B cell (primary cell): ENCODE data around the gene ZDHHC18. TPM values are rescaled to one million over a fixed set of nuclear protein-coding genes. Genes with fewer than 3 reads are reported as not detected.

Experiments
- ATAC-seq: fragments of 200-7000 bp; cut with Tn5 transposase; one replicate; pipeline ENCODE4 v1.10.0; 2021; ENCODE audit warnings: low read depth, mild to moderate bottlenecking, moderate number of reproducible peaks, moderate library complexity
- CTCF ChIA-PET: fragments of 350-600 bp; sonication (Branson Sonifier 250); formaldehyde crosslinking; loops from one replicate; lab custom pipeline; 2021; ENCODE audit warnings: antibody characterized with exemption, inconsistent platforms; lab: Charles Lee
- POLR2A ChIA-PET: fragments of 350-600 bp; sonication (Branson Sonifier 250); formaldehyde crosslinking; loops from one replicate; lab custom pipeline; 2021; ENCODE audit warnings: antibody characterized with exemption; lab: Charles Lee
- DNase-seq: peaks from one replicate; pipeline ENCODE4 v3.0.0; 2013
- H2AFZ ChIP-seq: 2 replicates; pipeline ENCODE4 v1.6.1; 2012; ENCODE audit warnings: mild to moderate bottlenecking, low read depth, low read length; ENCODE audit not compliant: insufficient read depth, poor library complexity, severe bottlenecking
- H3K27ac ChIP-seq, 2 donors: 1 replicate in 1 of 2; 2 replicates in 1 of 2; pipeline ENCODE4 v1.5.1; 2012 to 2013; ENCODE audit warnings: low read length in 2 of 2, mild to moderate bottlenecking in 2 of 2, moderate library complexity in 1 of 2
- H3K27me3 ChIP-seq, 4 experiments: fragments of 200-600 bp in 1 of 4; sonication (generic) in 1 of 4; replicated peaks in 1 of 4; 1 replicate in 2 of 4; 2 replicates in 2 of 4; pipeline versions ENCODE4 v1.6.1 to v1.7.0; 2013 to 2016; ENCODE audit warnings: low read length in 3 of 4, mild to moderate bottlenecking in 2 of 4, mixed read lengths in 1 of 4, moderate library complexity in 1 of 4; ENCODE audit not compliant: insufficient read depth in 4 of 4, control insufficient read depth in 3 of 4; ENCODE audit errors: control extremely low read depth in 1 of 4
- H3K36me3 ChIP-seq, 2 experiments: replicated peaks in 1 of 2; 1 replicate in 1 of 2; 2 replicates in 1 of 2; pipeline versions ENCODE4 v1.6.1 to v1.7.1; 2013; ENCODE audit warnings: low read length in 1 of 2; ENCODE audit not compliant: insufficient read depth in 2 of 2, control insufficient read depth in 1 of 2; ENCODE audit errors: control extremely low read depth in 1 of 2, extremely low read depth in 1 of 2
- H3K4me1 ChIP-seq, 2 donors: fragments of 200-600 bp in 1 of 2; sonication (generic) in 1 of 2; 1 replicate in 1 of 2; 2 replicates in 1 of 2; pipeline versions ENCODE4 v1.5.1 to v1.6.1; 2013 to 2017; ENCODE audit warnings: low read length in 2 of 2; ENCODE audit not compliant: control insufficient read depth in 2 of 2, insufficient read depth in 2 of 2
- H3K4me2 ChIP-seq: replicated peaks from 2 replicates; pipeline ENCODE3; 2012; ENCODE audit warnings: mild to moderate bottlenecking, low read depth, low read length; ENCODE audit not compliant: poor library complexity, severe bottlenecking
- H3K4me3 ChIP-seq, 5 experiments: fragments of 200-600 bp in 1 of 5; sonication (generic) in 1 of 5; 1 replicate in 3 of 5; 2 replicates in 2 of 5; pipeline versions ENCODE4 v1.5.1 to v1.7.0; 2011 to 2016; ENCODE audit warnings: low read length in 4 of 5, mild to moderate bottlenecking in 4 of 5, low read depth in 2 of 5, control low read depth in 1 of 5, moderate library complexity in 1 of 5; ENCODE audit not compliant: insufficient read depth in 1 of 5; ENCODE audit errors: control extremely low read depth in 1 of 5, extremely low read depth in 1 of 5
- H3K79me2 ChIP-seq: fragments of 200-600 bp; sonication (generic); one replicate; pipeline ENCODE4 v1.6.0; 2016; ENCODE audit warnings: low read length; ENCODE audit not compliant: control insufficient read depth, insufficient read depth
- H3K9ac ChIP-seq: fragments of 200-600 bp; sonication (generic); 2 replicates; pipeline ENCODE4 v1.6.1; 2017; ENCODE audit warnings: mild to moderate bottlenecking, low read length, moderate library complexity
- H3K9me3 ChIP-seq, 3 donors: one replicate each; pipeline versions ENCODE4 v1.6.1 to v1.7.1; 2013; ENCODE audit warnings: low read length in 2 of 3; ENCODE audit not compliant: control insufficient read depth in 2 of 3, insufficient read depth in 1 of 3; ENCODE audit errors: control extremely low read depth in 1 of 3
- H4K20me1 ChIP-seq: 2 replicates; pipeline ENCODE4 v1.6.0; 2012; ENCODE audit warnings: mild to moderate bottlenecking, low read length; ENCODE audit not compliant: insufficient read depth, control insufficient read depth, poor library complexity, severe bottlenecking
- H3K27ac Mint-ChIP-seq: one replicate; pipeline ENCODE4 v1.8.0; 2021; ENCODE audit warnings: mixed read lengths
- H3K27me3 Mint-ChIP-seq: one replicate; pipeline ENCODE4 v1.8.0; 2021; ENCODE audit warnings: mixed read lengths
- H3K4me1 Mint-ChIP-seq: one replicate; pipeline ENCODE4 v1.8.0; 2021; ENCODE audit warnings: mixed read lengths
- H3K4me3 Mint-ChIP-seq: one replicate; pipeline ENCODE4 v1.8.0; 2021; ENCODE audit warnings: mixed read lengths
- H3K9me3 Mint-ChIP-seq: one replicate; pipeline ENCODE4 v1.8.0; 2022; ENCODE audit warnings: mixed read lengths; ENCODE audit not compliant: insufficient read depth
- EZH2 ChIP-seq: IDR thresholded peaks from 2 replicates; pipeline ENCODE4 v1.6.1; 2012; ENCODE audit warnings: borderline replicate concordance, low read depth, mild to moderate bottlenecking, moderate library complexity, low read length; ENCODE audit not compliant: insufficient read depth, poor library complexity, severe bottlenecking
- WGBS: methylation state at CpG from one replicate; pipeline ENCODE4 v1.1.5; 2013; ENCODE audit warnings: missing lambda C conversion rate; ENCODE audit not compliant: insufficient coverage; 5-methylcytosine and 5-hydroxymethylcytosine counted together
- intact Hi-C: fragments of 100-400 bp; cut with micrococcal nuclease; formaldehyde crosslinking; loops from one replicate; pipeline ENCODE4 v1.10.0; 2022
- polyA plus RNA-seq: library from polyadenylated mRNA; depleted of rRNA; stranded (reverse); fragments of >200 nt; gene quantifications from 2 replicates; pipeline ENCODE4 v1.2.3, GENCODE V29; 2012
- total RNA-seq, 2 donors: library from RNA; stranded (reverse); fragments of 120-200 nt in 1 of 2; gene quantifications; 1 replicate in 1 of 2; 2 replicates in 1 of 2; pipeline versions ENCODE4 v1.2.3 to v1.2.4, GENCODE V29; 2013 to 2022
- TF ChIP-seq, protein P1 (sequence below): fragments of 200-600 bp; IDR thresholded peaks from one replicate; pipeline ENCODE4 v1.8.0; 2022; ENCODE audit warnings: antibody characterized with exemption, mild to moderate bottlenecking

Gene ZDHHC18
- total and polyA plus RNA-seq, 2 donors (not counting 1 experiment from before 2014, with no cell fraction given) = 25.8 to 30.8 TPM

DNA sequence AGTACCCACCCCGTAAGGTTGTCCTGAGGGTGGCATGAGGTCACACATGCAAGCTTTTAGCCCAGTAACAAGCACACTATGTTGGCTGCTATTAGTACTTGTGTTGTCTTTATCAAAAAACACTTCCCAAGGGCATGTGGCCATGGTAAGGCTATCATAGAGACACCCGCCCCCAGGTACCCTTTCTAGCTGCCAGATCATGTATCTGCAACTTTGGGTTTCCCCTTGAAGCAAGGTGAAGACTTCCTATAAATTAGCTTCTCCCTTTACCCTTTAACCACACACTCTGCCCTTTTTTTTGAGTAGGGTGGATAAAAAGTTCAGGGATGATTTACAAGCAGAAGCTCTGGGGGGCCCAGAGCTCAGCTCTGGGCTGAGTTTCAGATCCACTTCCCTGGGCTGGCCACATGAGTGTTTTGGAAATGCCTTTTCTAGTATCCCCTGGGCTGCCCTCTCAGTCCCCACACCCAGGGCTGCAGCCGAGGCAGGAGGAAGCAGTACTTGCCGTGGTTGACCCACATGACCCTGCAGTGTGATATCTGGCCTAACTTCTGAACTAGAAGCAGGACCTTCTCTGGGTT lies 2.0 kb downstream of the ZDHHC18 start:
- peak overlapping the region; percentile 87 for H3K4me3 Mint-ChIP-seq
- ATAC-seq (no peak), DNase-seq (peak; percentile 71)
- no peaks in the 10 kb centered on the region for H3K9me3 Mint-ChIP-seq
- H3K27ac Mint-ChIP-seq = peak overlapping the region; percentile 84
- 49% methylated on average over 4 of the region's 4 CpGs for WGBS
- no peaks in the 10 kb centered on the region for H3K27me3 Mint-ChIP-seq
- peaks cover 62% of the 10 kb centered on the region for H3K4me1 Mint-ChIP-seq
- peak overlapping the region in 1 of 5 experiments; percentile 39 for H3K4me3 ChIP-seq
- peaks cover 0 to 5% of the 10 kb centered on the region in 2 experiments for H3K36me3 ChIP-seq
- intact Hi-C loops = no loop called here
- CTCF ChIA-PET = interaction anchor here (0.8 to 4.4 kb wide), 5 partner anchors 8 to 40 kb away, joined by 3 to 19 read pairs (median 8); no protein-coding TSS in a partner anchor
- POLR2A ChIA-PET = interaction anchor here (0.6 to 1.0 kb wide), 4 partner anchors 10 to 131 kb away, joined by 3 to 5 read pairs (median 4); no protein-coding TSS in a partner anchor
- H3K27ac ChIP-seq = peak overlapping the region in 1 of 2 donors; percentile 54
- peaks cover 14% of the 10 kb centered on the region for H4K20me1 ChIP-seq
- peaks cover 40 to 60% of the 10 kb centered on the region in 2 donors for H3K4me1 ChIP-seq
- H3K79me2 ChIP-seq = peaks cover 17% of the 10 kb centered on the region
- peak overlapping the region; percentile 36 for H3K4me2 ChIP-seq
- H2AFZ ChIP-seq = no peak overlapping the region
- TF ChIP-seq EZH2 = no peak
- H3K27me3 ChIP-seq = peaks cover 0 to 6% (median under 1%) of the 10 kb centered on the region in 4 experiments
- H3K9me3 ChIP-seq = no peaks in the 10 kb centered on the region
- no peak overlapping the region for H3K9ac ChIP-seq

DNA sequence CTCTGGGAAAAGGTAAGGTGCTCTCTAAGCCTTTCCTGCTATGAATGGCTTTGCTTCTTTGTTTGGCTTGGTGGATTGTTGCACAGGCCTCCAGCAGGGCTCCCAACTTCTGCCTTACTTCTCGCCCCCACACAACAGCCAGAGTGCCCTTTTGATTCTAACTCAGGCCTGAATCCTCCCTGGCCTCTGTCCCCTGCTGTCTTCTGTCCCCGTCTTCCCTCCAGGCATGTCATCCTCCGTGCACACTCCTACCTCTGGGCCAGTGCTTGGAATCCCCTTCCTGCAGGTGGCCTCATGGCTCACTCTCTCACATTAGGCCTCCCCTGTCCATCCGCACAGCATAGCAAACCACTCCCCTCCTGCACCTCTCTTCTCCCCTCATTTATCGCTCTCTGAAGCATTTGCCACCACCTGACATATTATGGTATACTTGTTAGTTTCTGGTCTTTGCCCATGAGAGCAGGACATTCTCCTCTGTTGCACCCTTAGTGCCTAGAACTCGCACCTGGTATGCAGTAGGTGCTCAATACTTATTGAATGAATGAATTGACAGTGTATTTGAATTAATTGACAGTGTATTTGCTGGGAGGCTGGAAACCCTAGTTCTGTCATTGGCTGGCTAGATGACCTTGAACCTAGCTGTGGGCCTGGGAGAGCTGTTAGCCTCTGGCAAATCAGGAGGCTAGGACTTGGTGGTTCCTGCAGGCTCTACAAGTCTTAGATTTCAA lies 2.9 kb downstream of the ZDHHC18 start:
- Mint-ChIP-seq H3K27ac (peak overlapping the region; percentile 84), H3K27me3 (no peaks in the 10 kb centered on the region), H3K9me3 (no peaks in the 10 kb centered on the region), H3K4me1 (peaks cover 70% of the 10 kb centered on the region), H3K4me3 (peak overlapping the region; percentile 87)
- H3K9ac ChIP-seq = no peak overlapping the region
- peaks cover 0 to 6% (median 0%) of the 10 kb centered on the region in 4 experiments for H3K27me3 ChIP-seq
- ChIA-PET CTCF (interaction anchor here (1.2 to 4.4 kb wide), 4 partner anchors 9 to 36 kb away, joined by 7 to 19 read pairs (median 12); no protein-coding TSS in a partner anchor), POLR2A (no interaction called here)
- ATAC-seq = no peak
- H3K79me2 ChIP-seq = peaks cover 16% of the 10 kb centered on the region
- H3K4me1 ChIP-seq = peaks cover 47 to 69% of the 10 kb centered on the region in 2 donors
- DNase-seq = no peak
- peaks cover under 1 to 10% of the 10 kb centered on the region in 2 experiments for H3K36me3 ChIP-seq
- H4K20me1 ChIP-seq = peaks cover 14% of the 10 kb centered on the region
- H3K4me3 ChIP-seq = peak overlapping the region in 1 of 5 experiments; percentile 39
- no peak overlapping the region for H2AFZ ChIP-seq
- peak overlapping the region; percentile 36 for H3K4me2 ChIP-seq
- intact Hi-C loops = no loop called here
- peak overlapping the region in 1 of 2 donors; percentile 54 for H3K27ac ChIP-seq
- no peaks in the 10 kb centered on the region for H3K9me3 ChIP-seq
- TF ChIP-seq, protein P1, sequence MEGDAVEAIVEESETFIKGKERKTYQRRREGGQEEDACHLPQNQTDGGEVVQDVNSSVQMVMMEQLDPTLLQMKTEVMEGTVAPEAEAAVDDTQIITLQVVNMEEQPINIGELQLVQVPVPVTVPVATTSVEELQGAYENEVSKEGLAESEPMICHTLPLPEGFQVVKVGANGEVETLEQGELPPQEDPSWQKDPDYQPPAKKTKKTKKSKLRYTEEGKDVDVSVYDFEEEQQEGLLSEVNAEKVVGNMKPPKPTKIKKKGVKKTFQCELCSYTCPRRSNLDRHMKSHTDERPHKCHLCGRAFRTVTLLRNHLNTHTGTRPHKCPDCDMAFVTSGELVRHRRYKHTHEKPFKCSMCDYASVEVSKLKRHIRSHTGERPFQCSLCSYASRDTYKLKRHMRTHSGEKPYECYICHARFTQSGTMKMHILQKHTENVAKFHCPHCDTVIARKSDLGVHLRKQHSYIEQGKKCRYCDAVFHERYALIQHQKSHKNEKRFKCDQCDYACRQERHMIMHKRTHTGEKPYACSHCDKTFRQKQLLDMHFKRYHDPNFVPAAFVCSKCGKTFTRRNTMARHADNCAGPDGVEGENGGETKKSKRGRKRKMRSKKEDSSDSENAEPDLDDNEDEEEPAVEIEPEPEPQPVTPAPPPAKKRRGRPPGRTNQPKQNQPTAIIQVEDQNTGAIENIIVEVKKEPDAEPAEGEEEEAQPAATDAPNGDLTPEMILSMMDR = no peak
- no peak for TF ChIP-seq EZH2
- 97% methylated on average over 5 of the region's 6 CpGs for WGBS
